Prostate gland (tissue), 2 donors: ENCODE data around the gene SYT14.

Source experiments
- CTCF ChIP-seq, 4 experiments: fragments of 200-600 bp in 2 of 4; fragments of 450-650 bp in 2 of 4; sonication (generic) in 2 of 4; IDR thresholded peaks; 1 replicate in 3 of 4; 2 replicates in 1 of 4; pipeline ENCODE4 v1.5.1; 2016 to 2019; ENCODE audit warnings: antibody characterized with exemption in 4 of 4, mild to moderate bottlenecking in 2 of 4, moderate library complexity in 2 of 4
- POLR2A ChIP-seq: fragments of 450-650 bp; IDR thresholded peaks from one replicate; pipeline ENCODE4 v1.6.1; 2016; ENCODE audit warnings: antibody characterized with exemption, mild to moderate bottlenecking
- POLR2AphosphoS5 ChIP-seq: sonication (generic); formaldehyde crosslinking; IDR thresholded peaks from one replicate; pipeline ENCODE4 v1.6.1; 2017; ENCODE audit warnings: antibody characterized with exemption

DNA sequence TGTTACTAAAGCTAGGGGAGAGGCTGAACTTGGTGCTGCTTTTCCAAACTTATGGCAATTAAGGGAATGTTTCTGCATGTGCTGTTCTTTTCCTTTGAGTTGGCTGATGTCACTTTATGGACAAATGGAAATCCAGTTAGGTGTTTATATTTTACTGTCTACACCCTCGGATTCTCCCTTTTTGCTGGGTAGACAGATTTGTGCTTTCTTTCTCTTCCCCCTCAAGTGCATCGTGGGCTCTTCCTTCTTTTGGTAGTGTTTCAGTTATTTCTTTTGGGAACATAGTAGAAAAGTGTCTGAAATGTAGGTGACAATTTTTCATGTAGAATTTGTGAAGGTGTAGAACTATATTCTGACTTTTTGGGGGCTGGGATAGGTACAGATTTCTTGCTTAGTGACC lies 22.9 kb downstream of the SYT14 start:
- no peak for TF ChIP-seq CTCF (IDR thresholded peaks at IDR 0.05)
- TF ChIP-seq POLR2AphosphoS5: no peak
- TF ChIP-seq POLR2A: no peak
